Right atrium auricular region (tissue), 2 donors: ENCODE data around the gene WDR82. TPM values are rescaled to one million over a fixed set of nuclear protein-coding genes. Genes with fewer than 3 reads are reported as not detected.
"Not testable (repeated sequence)": the region's sequence is repeated elsewhere in the genome, so short reads cannot be mapped to it uniquely, and the experiment has no call there.

ENCODE experiments used
- DNase-seq: peaks from one replicate; pipeline ENCODE4 v3.0.0-alpha.2; 2019; ENCODE audit warnings: low spot score
- H3K27ac ChIP-seq, 2 donors: fragments of 200-600 bp; sonication (generic); 1 replicate in 1 of 2; 2 replicates in 1 of 2; pipeline ENCODE4 v1.5.1; 2016 to 2019
- H3K27me3 ChIP-seq, 2 donors: fragments of 200-600 bp; sonication (generic); one replicate each; pipeline versions ENCODE4 v1.5.1 to v1.6.0; 2017 to 2019
- H3K36me3 ChIP-seq: fragments of 200-600 bp; sonication (generic); one replicate; pipeline ENCODE4 v1.5.1; 2016
- H3K4me1 ChIP-seq, 2 donors: fragments of 200-600 bp; sonication (generic); one replicate each; pipeline versions ENCODE4 v1.5.1 to v1.6.0; 2017 to 2019
- H3K4me3 ChIP-seq, 2 donors: fragments of 200-600 bp; sonication (generic); 1 replicate in 1 of 2; 2 replicates in 1 of 2; pipeline ENCODE4 v1.5.1; 2017 to 2019; ENCODE audit warnings: mild to moderate bottlenecking in 1 of 2, moderate library complexity in 1 of 2
- H3K9me3 ChIP-seq, 2 donors: fragments of 200-600 bp; sonication (generic); one replicate each; pipeline ENCODE4 v1.5.1; 2019
- total RNA-seq, 2 donors: library from RNA; depleted of rRNA; stranded (reverse); fragments of >200 nt; gene quantifications; one replicate each; pipeline ENCODE4 v1.1.0, GENCODE V29; 2016
- TF ChIP-seq, protein P1 (sequence below), 2 donors: fragments of 200-600 bp; sonication (generic); IDR thresholded peaks; one replicate each; pipeline ENCODE4 v1.5.1; 2019; ENCODE audit warnings: antibody characterized with exemption in 2 of 2

WDR82 gene
- total RNA-seq, 2 donors from 2014 or later: 43.2 to 43.8 TPM

- TF ChIP-seq, protein P1, sequence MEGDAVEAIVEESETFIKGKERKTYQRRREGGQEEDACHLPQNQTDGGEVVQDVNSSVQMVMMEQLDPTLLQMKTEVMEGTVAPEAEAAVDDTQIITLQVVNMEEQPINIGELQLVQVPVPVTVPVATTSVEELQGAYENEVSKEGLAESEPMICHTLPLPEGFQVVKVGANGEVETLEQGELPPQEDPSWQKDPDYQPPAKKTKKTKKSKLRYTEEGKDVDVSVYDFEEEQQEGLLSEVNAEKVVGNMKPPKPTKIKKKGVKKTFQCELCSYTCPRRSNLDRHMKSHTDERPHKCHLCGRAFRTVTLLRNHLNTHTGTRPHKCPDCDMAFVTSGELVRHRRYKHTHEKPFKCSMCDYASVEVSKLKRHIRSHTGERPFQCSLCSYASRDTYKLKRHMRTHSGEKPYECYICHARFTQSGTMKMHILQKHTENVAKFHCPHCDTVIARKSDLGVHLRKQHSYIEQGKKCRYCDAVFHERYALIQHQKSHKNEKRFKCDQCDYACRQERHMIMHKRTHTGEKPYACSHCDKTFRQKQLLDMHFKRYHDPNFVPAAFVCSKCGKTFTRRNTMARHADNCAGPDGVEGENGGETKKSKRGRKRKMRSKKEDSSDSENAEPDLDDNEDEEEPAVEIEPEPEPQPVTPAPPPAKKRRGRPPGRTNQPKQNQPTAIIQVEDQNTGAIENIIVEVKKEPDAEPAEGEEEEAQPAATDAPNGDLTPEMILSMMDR (IDR thresholded peaks at IDR 0.05): no peak
- peaks cover 0 to 39% of the 10 kb centered on the region in 2 donors for H3K4me1 ChIP-seq
- peak overlapping the region in 1 of 2 donors; percentile 12 for H3K27ac ChIP-seq
Measured at GRCh38 chr3:52281981-52282801, 3.7 kb upstream of the WDR82 start.

GRCh38 chr3:52280050-52280461 lies 1.6 kb upstream of the WDR82 start:
- H3K9me3 ChIP-seq: no peaks in the 10 kb centered on the region

More at GRCh38 chr3:52281981-52282801, 3.7 kb upstream of the WDR82 start:
- Histone ChIP-seq H3K4me3 (no peak overlapping the region), H3K9me3 (no peaks in the 10 kb centered on the region), H3K36me3 (no peaks in the 10 kb centered on the region), H3K27me3 (no peaks in the 10 kb centered on the region)
- DNase-seq: no peak

GRCh38 chr3:52279596-52279995 lies 1.1 kb upstream of the WDR82 start:
- Histone ChIP-seq H3K4me3 (peak overlapping the region in 1 of 2 donors; percentile 66), H3K27ac (peak overlapping the region; percentile 90 to 98), H3K27me3 (no peaks in the 10 kb centered on the region), H3K36me3 (no peaks in the 10 kb centered on the region), H3K9me3 (no peaks in the 10 kb centered on the region), H3K4me1 (peaks cover 0 to 55% of the 10 kb centered on the region in 2 donors)
- TF ChIP-seq, protein P1 (IDR thresholded peaks at IDR 0.05): no peak
- no peak for DNase-seq

More at GRCh38 chr3:52280050-52280461, 1.6 kb upstream of the WDR82 start:
- TF ChIP-seq, protein P1 (IDR thresholded peaks at IDR 0.05): no peak
- DNase-seq: no peak
- Histone ChIP-seq H3K4me1 (peaks cover 0 to 51% of the 10 kb centered on the region in 2 donors), H3K27me3 (no peaks in the 10 kb centered on the region), H3K27ac (peak overlapping the region; percentile 90 to 98), H3K4me3 (no peak overlapping the region), H3K36me3 (no peaks in the 10 kb centered on the region)

GRCh38 chr3:52277972-52278509 lies 408 bp downstream of the WDR82 start:
- peaks cover 1% of the 10 kb centered on the region for H3K36me3 ChIP-seq
- peak overlapping the region; percentile 66 to 88 for H3K4me3 ChIP-seq
- DNase-seq: no peak
- no peaks in the 10 kb centered on the region for H3K9me3 ChIP-seq
- H3K27ac ChIP-seq: peak overlapping the region; percentile 90 to 98
- TF ChIP-seq, protein P1 (IDR thresholded peaks at IDR 0.05): no peak
- no peaks in the 10 kb centered on the region for H3K27me3 ChIP-seq
- H3K4me1 ChIP-seq: peaks cover 0 to 70% of the 10 kb centered on the region in 2 donors

DNA sequence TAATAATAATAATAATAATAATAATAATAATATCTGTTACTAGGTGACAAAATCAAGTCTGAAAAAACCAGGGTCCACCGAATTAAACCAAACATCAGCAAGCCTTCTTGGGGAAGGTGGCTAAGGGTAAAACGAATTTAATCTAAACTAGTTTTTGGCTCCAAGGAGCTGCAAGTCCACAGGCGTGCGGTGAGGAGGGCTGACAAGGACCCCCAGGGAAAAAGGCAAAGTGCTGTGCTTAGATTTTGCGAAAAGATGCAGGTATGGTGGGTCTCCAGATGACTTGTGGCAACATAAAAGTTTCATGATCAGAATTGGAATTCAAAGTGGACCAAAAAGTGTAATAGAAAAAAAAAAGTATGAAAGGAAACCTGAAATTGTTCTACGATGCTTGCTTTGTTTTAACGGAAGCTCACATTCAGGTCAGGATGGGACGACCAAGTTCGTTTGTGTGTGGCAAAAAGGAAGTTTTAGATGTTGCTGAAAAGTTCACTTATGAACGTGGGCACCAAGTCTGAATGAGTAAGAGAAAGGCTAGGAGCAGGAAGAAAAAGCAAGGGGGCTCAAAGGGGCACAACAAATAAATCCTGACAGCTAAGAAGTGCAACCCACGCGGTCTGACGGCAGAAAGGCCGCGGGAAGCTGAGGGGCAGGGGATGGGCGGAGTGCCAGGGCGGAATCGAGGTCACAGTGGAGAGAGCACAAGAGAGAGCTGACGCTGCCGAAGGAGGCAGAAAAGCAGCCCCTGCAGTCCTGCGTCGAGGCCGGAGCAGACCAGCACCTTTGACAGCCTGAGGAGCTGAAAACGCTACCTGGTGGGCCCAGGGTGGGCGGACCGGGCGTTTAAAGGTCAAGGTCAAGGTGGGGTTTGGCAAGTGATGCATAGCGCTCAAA lies 1.1 kb downstream of the WDR82 start:
- TF ChIP-seq, protein P1 (IDR thresholded peaks at IDR 0.05): no peak
- H3K27me3 ChIP-seq: no peaks in the 10 kb centered on the region
- no peaks in the 10 kb centered on the region for H3K9me3 ChIP-seq
- peak; percentile 77 for DNase-seq
- H3K27ac ChIP-seq: peak overlapping the region; percentile 90 to 98
- peak overlapping the region; percentile 66 to 88 for H3K4me3 ChIP-seq
- peaks cover 0 to 72% of the 10 kb centered on the region in 2 donors for H3K4me1 ChIP-seq
- H3K36me3 ChIP-seq: peaks cover 7% of the 10 kb centered on the region

DNA sequence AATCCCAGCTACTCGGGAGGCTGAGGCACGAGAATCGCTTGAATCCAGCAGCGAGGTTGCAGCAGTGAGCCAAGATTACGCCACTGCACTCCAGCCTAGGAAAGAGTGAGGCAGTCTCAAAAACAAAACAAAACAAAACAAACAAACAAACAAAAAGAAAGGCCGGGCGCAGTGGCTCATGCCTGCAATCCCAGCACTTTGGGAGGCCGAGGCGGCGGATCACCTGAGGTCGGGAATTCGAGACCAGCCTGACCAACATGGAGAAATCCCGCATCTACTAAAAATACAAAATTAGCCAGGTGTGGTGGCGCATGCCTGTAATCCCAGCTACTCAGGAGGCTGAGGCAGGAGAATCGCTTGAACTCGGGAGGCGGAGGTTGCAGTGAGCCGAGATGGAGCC lies 3.7 kb downstream of the WDR82 start:
- not testable (repeated sequence) for H3K9me3 ChIP-seq, DNase-seq, H3K36me3 ChIP-seq, H3K4me3 ChIP-seq, H3K27me3 ChIP-seq, H3K27ac ChIP-seq
- peaks cover 0 to 81% of the 10 kb centered on the region in 2 donors for H3K4me1 ChIP-seq
